Skin epidermis (tissue), 12 donors: ENCODE measurements around the gene LRP1B.

Experiments used
- H3K27ac ChIP-seq, 21 experiments: fragments of 200-600 bp; sonication (generic) in 11 of 21; one replicate each; pipeline ENCODE4 v1.5.0; 2020; ENCODE audit warnings: mild to moderate bottlenecking in 3 of 21, inconsistent platforms in 2 of 21, moderate library complexity in 2 of 21
- H3K4me3 ChIP-seq, 7 experiments: fragments of 200-600 bp; sonication (generic) in 2 of 7; one replicate each; pipeline ENCODE4 v1.5.0; 2020; ENCODE audit warnings: inconsistent platforms in 2 of 7, mild to moderate bottlenecking in 2 of 7, moderate library complexity in 1 of 7

LRP1B gene

GRCh38 chr2:140851258-140851981 lies 1279.4 kb downstream of the LRP1B start:
- no peak overlapping the region for H3K27ac ChIP-seq
- H3K4me3 ChIP-seq, result no peak overlapping the region

GRCh38 chr2:140843186-140843585 lies 1287.6 kb downstream of the LRP1B start:
- Histone ChIP-seq H3K4me3 (no peak overlapping the region), H3K27ac (no peak overlapping the region)

- no peak overlapping the region for H3K27ac ChIP-seq
- no peak overlapping the region for H3K4me3 ChIP-seq
Measured at GRCh38 chr2:140842110-140842509, 1288.7 kb downstream of the LRP1B start.

- Histone ChIP-seq H3K27ac (no peak overlapping the region), H3K4me3 (no peak overlapping the region)
Measured at GRCh38 chr2:140841141-140841540, 1289.7 kb downstream of the LRP1B start.

- Histone ChIP-seq H3K4me3 (no peak overlapping the region), H3K27ac (no peak overlapping the region)
Measured at GRCh38 chr2:140836826-140837225, 1294.0 kb downstream of the LRP1B start.

- Histone ChIP-seq H3K27ac (no peak overlapping the region), H3K4me3 (no peak overlapping the region)
Measured at GRCh38 chr2:140835079-140835478, 1295.7 kb downstream of the LRP1B start.

- H3K27ac ChIP-seq, result no peak overlapping the region
- no peak overlapping the region for H3K4me3 ChIP-seq
Measured at GRCh38 chr2:140814141-140814540, 1316.7 kb downstream of the LRP1B start.

GRCh38 chr2:140808820-140809219 lies 1322.0 kb downstream of the LRP1B start:
- Histone ChIP-seq H3K27ac (no peak overlapping the region), H3K4me3 (no peak overlapping the region)

GRCh38 chr2:140808211-140808610 lies 1322.6 kb downstream of the LRP1B start:
- H3K4me3 ChIP-seq, result no peak overlapping the region
- no peak overlapping the region for H3K27ac ChIP-seq

- no peak overlapping the region for H3K27ac ChIP-seq
Measured at GRCh38 chr2:140804700-140805260, 1326.0 kb downstream of the LRP1B start.

GRCh38 chr2:140801311-140801710 lies 1329.5 kb downstream of the LRP1B start:
- no peak overlapping the region for H3K27ac ChIP-seq
- H3K4me3 ChIP-seq, result no peak overlapping the region

More at GRCh38 chr2:140804700-140805260, 1326.0 kb downstream of the LRP1B start:
- no peak overlapping the region for H3K4me3 ChIP-seq

- Histone ChIP-seq H3K27ac (no peak overlapping the region), H3K4me3 (no peak overlapping the region)
Measured at GRCh38 chr2:140797718-140798117, 1333.1 kb downstream of the LRP1B start.

- Histone ChIP-seq H3K4me3 (no peak overlapping the region), H3K27ac (no peak overlapping the region)
Measured at GRCh38 chr2:140791802-140792201, 1339.0 kb downstream of the LRP1B start.

- no peak overlapping the region for H3K4me3 ChIP-seq
- no peak overlapping the region for H3K27ac ChIP-seq
Measured at GRCh38 chr2:140786585-140786984, 1344.2 kb downstream of the LRP1B start.

- Histone ChIP-seq H3K4me3 (no peak overlapping the region), H3K27ac (no peak overlapping the region)
Measured at GRCh38 chr2:140775411-140775810, 1355.4 kb downstream of the LRP1B start.

- Histone ChIP-seq H3K4me3 (no peak overlapping the region), H3K27ac (no peak overlapping the region)
Measured at GRCh38 chr2:140770645-140771044, 1360.2 kb downstream of the LRP1B start.

- H3K27ac ChIP-seq, result no peak overlapping the region
Measured at GRCh38 chr2:140761807-140762206, 1369.0 kb downstream of the LRP1B start.

GRCh38 chr2:140759426-140760156 lies 1371.2 kb downstream of the LRP1B start:
- no peak overlapping the region for H3K4me3 ChIP-seq
- H3K27ac ChIP-seq, result no peak overlapping the region

More at GRCh38 chr2:140761807-140762206, 1369.0 kb downstream of the LRP1B start:
- H3K4me3 ChIP-seq, result no peak overlapping the region

GRCh38 chr2:140747665-140748064 lies 1383.2 kb downstream of the LRP1B start:
- Histone ChIP-seq H3K4me3 (no peak overlapping the region), H3K27ac (no peak overlapping the region)

- Histone ChIP-seq H3K27ac (no peak overlapping the region), H3K4me3 (no peak overlapping the region)
Measured at GRCh38 chr2:140747090-140747489, 1383.7 kb downstream of the LRP1B start.

GRCh38 chr2:140744379-140744778 lies 1386.4 kb downstream of the LRP1B start:
- no peak overlapping the region for H3K27ac ChIP-seq

More at GRCh38 chr2:140744379-140744778, 1386.4 kb downstream of the LRP1B start:
- no peak overlapping the region for H3K4me3 ChIP-seq
